Kidney (tissue), 14 donors: ENCODE data around the gene ANP32A. TPM values are rescaled to one million over a fixed set of nuclear protein-coding genes. Genes with fewer than 3 reads are reported as not detected.

ENCODE experiments used
- DNase-seq, 5 donors: peaks; one replicate each; pipeline ENCODE4 v3.0.0-alpha.2; 2013 to 2020
- FAIRE-seq: peaks from 2 replicates; lab custom pipeline; 2012; peaks lifted over from hg19 to GRCh38; lab: Jason Lieb, UNC
- H3K27ac ChIP-seq, 2 donors: one replicate each; pipeline ENCODE4 v1.7.0; 2013; ENCODE audit warnings: low read depth in 2 of 2, low read length in 2 of 2, inconsistent platforms in 1 of 2
- H3K27me3 ChIP-seq: one replicate; pipeline ENCODE4 v1.7.1; 2013; ENCODE audit warnings: low read length, inconsistent platforms; ENCODE audit not compliant: control insufficient read depth, insufficient read depth
- H3K36me3 ChIP-seq, 3 donors: one replicate each; pipeline versions ENCODE4 v1.7.0 to v1.7.1; 2013; ENCODE audit warnings: low read length in 3 of 3, control low read depth in 1 of 3, inconsistent platforms in 1 of 3; ENCODE audit not compliant: insufficient read depth in 3 of 3, control insufficient read depth in 2 of 3
- H3K4me1 ChIP-seq, 3 donors: one replicate each; pipeline versions ENCODE4 v1.7.0 to v1.7.1; 2013; ENCODE audit warnings: low read length in 3 of 3, inconsistent platforms in 1 of 3, low read depth in 1 of 3; ENCODE audit not compliant: control insufficient read depth in 2 of 3, insufficient read depth in 2 of 3
- H3K4me3 ChIP-seq, 3 donors: one replicate each; pipeline versions ENCODE4 v1.7.0 to v1.8.1; 2013; ENCODE audit warnings: low read length in 3 of 3, control low read depth in 1 of 3, inconsistent platforms in 1 of 3
- H3K9ac ChIP-seq, 3 donors: one replicate each; pipeline versions ENCODE4 v1.7.0 to v1.7.1; 2013; ENCODE audit warnings: low read length in 3 of 3, control low read depth in 1 of 3, inconsistent platforms in 1 of 3
- H3K9me3 ChIP-seq, 3 donors: one replicate each; pipeline versions ENCODE4 v1.7.0 to v1.7.1; 2013; ENCODE audit warnings: low read length in 3 of 3, control low read depth in 1 of 3, inconsistent platforms in 1 of 3; ENCODE audit not compliant: control insufficient read depth in 2 of 3, insufficient read depth in 1 of 3
- intact Hi-C: fragments of 100-400 bp; cut with DNase I; formaldehyde crosslinking; loops from one replicate; pipeline ENCODE4 v1.11.1; 2022
- polyA plus RNA-seq: library from polyadenylated mRNA; stranded (reverse); fragments of 350-450 nt; fragmentation: Illumina TruSeq; extraction: RNeasy Lipid Tissue Mini Kit (QIAGEN cat#74804); gene quantifications from one replicate; pipeline ENCODE4 v1.2.3, GENCODE V29; 2014; ENCODE audit warnings: low read depth, low replicate concordance; ENCODE audit not compliant: insufficient read depth
- total RNA-seq: library from RNA; stranded (reverse); fragmentation: NEBNext Ultra II Directional; extraction: Animal tissue kit (Norgen Biotek cat#: 25700); gene quantifications from one replicate; pipeline ENCODE4 v1.2.1, GENCODE V29; 2021
- TF ChIP-seq, protein P1 (sequence below): IDR thresholded peaks from 3 replicates; pipeline ENCODE4 v1.5.1; 2012; ENCODE audit warnings: mild to moderate bottlenecking, moderate library complexity, borderline replicate concordance; ENCODE audit not compliant: insufficient read depth; ENCODE audit errors: extremely low read depth
- donor health status: control.
- donor health status: control.
- donor health status: control.
- donor health status: control.
- donor health status: control.
- donor health status: DM: yes; HTN: yes; CAD: no.
- donor health status: Normal renal cell carcinoma (clear cell type).

The ANP32A gene
- total and polyA plus RNA-seq, 2 donors from 2014 or later: 113 to 148 TPM

DNA sequence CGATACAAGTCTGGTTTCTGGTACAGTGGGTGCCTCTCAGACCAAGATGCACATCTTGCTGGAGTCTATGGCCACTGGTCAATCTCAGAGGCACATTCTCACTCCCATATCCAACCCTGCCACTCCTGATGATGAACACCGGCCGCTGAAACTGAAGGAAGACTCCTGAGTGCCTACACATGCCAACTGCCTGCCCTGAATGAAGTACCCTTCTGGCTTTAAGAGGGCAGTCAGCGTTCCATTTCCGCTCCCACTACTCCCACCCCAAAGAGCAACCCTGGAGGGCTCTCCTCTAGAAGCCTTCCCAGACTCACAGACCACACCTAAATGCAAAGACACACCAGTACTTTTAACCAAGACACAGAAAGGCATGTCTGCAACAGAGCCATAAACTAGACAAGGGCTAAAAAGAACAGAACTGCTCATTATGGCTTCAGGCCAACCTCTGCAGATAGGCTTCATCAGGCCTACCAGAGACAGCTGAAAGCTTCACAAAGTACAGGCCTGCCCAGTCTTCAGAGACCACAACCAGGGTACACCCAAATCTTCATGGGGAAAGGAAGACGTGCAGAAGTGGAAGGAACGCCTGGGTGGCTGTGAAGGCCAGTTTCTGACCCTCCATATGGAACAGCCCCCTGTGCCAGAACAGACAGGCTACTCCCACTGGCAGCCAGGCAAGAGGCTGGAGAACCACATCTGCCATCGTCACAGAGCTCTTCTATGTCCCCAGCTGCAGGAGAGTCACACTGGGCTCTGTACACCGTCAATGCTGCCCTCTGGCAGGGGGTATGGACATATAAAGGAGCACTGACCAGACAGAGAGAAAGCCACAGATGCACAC is 14.3 kb downstream of the ANP32A start:
- no peak overlapping the region for H3K4me3 ChIP-seq
- peaks cover 0 to 2% (median 0%) of the 10 kb centered on the region in 3 donors for H3K36me3 ChIP-seq
- TF ChIP-seq, protein P1, sequence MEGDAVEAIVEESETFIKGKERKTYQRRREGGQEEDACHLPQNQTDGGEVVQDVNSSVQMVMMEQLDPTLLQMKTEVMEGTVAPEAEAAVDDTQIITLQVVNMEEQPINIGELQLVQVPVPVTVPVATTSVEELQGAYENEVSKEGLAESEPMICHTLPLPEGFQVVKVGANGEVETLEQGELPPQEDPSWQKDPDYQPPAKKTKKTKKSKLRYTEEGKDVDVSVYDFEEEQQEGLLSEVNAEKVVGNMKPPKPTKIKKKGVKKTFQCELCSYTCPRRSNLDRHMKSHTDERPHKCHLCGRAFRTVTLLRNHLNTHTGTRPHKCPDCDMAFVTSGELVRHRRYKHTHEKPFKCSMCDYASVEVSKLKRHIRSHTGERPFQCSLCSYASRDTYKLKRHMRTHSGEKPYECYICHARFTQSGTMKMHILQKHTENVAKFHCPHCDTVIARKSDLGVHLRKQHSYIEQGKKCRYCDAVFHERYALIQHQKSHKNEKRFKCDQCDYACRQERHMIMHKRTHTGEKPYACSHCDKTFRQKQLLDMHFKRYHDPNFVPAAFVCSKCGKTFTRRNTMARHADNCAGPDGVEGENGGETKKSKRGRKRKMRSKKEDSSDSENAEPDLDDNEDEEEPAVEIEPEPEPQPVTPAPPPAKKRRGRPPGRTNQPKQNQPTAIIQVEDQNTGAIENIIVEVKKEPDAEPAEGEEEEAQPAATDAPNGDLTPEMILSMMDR: no peak
- no peaks in the 10 kb centered on the region for H3K9me3 ChIP-seq
- peaks cover 0 to 14% (median 14%) of the 10 kb centered on the region in 3 donors for H3K4me1 ChIP-seq
- intact Hi-C loops: no loop called here
- no peak overlapping the region for H3K9ac ChIP-seq
- FAIRE-seq: no peak
- peak in 1 of 5 donors; percentile 30 for DNase-seq
- H3K27ac ChIP-seq: no peak overlapping the region
- H3K27me3 ChIP-seq: no peaks in the 10 kb centered on the region

DNA sequence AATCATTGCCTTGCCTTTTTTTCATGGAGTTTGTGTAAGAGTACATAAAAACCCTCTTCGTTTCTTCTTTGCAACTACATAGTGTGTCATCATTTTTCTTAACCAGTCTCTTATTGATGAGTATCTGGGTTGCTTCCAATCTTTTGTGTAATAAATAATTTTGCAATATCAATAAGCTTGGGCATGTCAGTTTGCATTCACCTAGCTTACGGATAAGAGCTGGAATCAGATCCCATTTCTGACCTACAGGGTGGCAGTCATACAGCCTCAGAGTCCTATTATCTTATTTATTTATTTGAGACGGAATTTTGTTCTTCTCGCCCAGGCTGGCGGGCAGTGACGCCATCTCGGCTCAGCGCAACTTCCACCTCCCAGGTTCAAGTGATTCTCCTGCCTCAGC is 18.3 kb downstream of the ANP32A start:
- DNase-seq: no peak
- Histone ChIP-seq H3K27ac (no peak overlapping the region), H3K9ac (no peak overlapping the region), H3K36me3 (no peaks in the 10 kb centered on the region), H3K9me3 (no peaks in the 10 kb centered on the region), H3K27me3 (no peaks in the 10 kb centered on the region), H3K4me1 (peaks cover 0 to 18% (median 16%) of the 10 kb centered on the region in 3 donors), H3K4me3 (no peak overlapping the region)
- TF ChIP-seq, protein P1: no peak
- intact Hi-C loops: no loop called here
- FAIRE-seq: no peak

DNA sequence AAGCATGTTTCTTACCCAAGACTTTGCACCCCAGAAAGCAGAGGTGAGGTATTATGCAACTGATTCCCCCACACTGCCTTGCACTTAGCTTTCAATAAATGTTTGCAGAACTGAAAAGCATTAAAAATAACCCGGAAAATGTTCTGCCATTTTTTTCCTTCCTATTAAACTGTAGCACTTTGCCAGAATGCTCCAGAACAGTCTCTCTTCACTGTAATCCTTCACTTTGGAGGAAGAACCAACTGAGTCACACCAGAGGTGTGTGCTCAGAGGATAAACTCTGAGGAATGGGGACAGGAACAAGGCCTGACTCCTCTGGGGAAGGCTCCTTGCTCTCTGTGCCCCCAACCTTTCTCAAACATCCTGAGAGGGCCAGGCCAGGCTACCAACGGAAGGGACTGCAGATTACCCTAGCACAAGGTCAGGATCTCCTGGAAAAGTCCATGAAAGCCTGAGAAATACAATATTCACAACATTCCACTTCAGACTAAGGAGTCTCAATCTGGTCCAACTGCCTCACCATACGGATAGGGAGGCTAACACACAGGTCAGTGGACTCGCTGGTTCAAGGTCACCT is 19.0 kb downstream of the ANP32A start:
- DNase-seq: no peak
- TF ChIP-seq, protein P1: no peak
- Histone ChIP-seq H3K27me3 (no peaks in the 10 kb centered on the region), H3K9me3 (no peaks in the 10 kb centered on the region), H3K27ac (peak overlapping the region in 1 of 2 donors; percentile 38), H3K9ac (no peak overlapping the region), H3K4me3 (no peak overlapping the region), H3K36me3 (no peaks in the 10 kb centered on the region), H3K4me1 (peaks cover 0 to 20% (median 12%) of the 10 kb centered on the region in 3 donors)
- FAIRE-seq: no peak
- intact Hi-C loops: no loop called here
